Sigmoid colon (tissue), 4 donors: ENCODE measurements around the gene KCNG1.

Experiments used
- CTCF ChIP-seq, 4 experiments: fragments of 450-650 bp in 3 of 4; fragments of 200-600 bp in 1 of 4; IDR thresholded peaks; one replicate each; pipeline ENCODE4 v1.5.1; 2016 to 2019; ENCODE audit warnings: antibody characterized with exemption in 4 of 4, mild to moderate bottlenecking in 3 of 4, moderate library complexity in 2 of 4
- EP300 ChIP-seq, 4 donors: sonication (generic); formaldehyde crosslinking; IDR thresholded peaks; one replicate each; pipeline ENCODE4 v1.6.1; 2017; ENCODE audit warnings: antibody characterized with exemption in 4 of 4
- POLR2A ChIP-seq, 2 donors: fragments of 450-650 bp; IDR thresholded peaks; one replicate each; pipeline ENCODE4 v1.6.1; 2016; ENCODE audit warnings: antibody characterized with exemption in 2 of 2, mild to moderate bottlenecking in 2 of 2, moderate library complexity in 2 of 2
- POLR2AphosphoS5 ChIP-seq, 4 donors: sonication (generic); formaldehyde crosslinking; IDR thresholded peaks; one replicate each; pipeline ENCODE4 v1.6.1; 2017; ENCODE audit warnings: antibody characterized with exemption in 4 of 4

GRCh38 chr20:50982363-50982762 lies 40.5 kb downstream of the KCNG1 start:
- TF ChIP-seq CTCF (IDR thresholded peaks at IDR 0.05) (no peak), POLR2AphosphoS5 (IDR thresholded peaks at IDR 0.05) (no peak), POLR2A (IDR thresholded peaks at IDR 0.05) (no peak), EP300 (IDR thresholded peaks at IDR 0.05) (no peak)
